Hematopoietic multipotent progenitor cell treated with erythropoietin and hydrocortisone succinate and interleukin-3 and kit ligand, for 6 days (in vitro differentiated cells): ENCODE results near the gene NTN1.
A peak's percentile ranks its signal among the peaks of the same experiment; 100 is the strongest.

Source experiments
- DNase-seq: peaks from one replicate; pipeline ENCODE4 v3.0.0-alpha.2; 2015

Gene NTN1

GRCh38 chr17:9200699-9201359, 179.5 kb downstream of the NTN1 start:
- DNase-seq = no peak

GRCh38 chr17:9202532-9202931, 181.2 kb downstream of the NTN1 start:
- no peak for DNase-seq

GRCh38 chr17:9203771-9204425, 182.6 kb downstream of the NTN1 start:
- DNase-seq = peak; percentile 29

- DNase-seq = no peak
Measured at GRCh38 chr17:9204637-9205329, 183.5 kb downstream of the NTN1 start.

- no peak for DNase-seq
Measured at GRCh38 chr17:9205520-9206409, 184.5 kb downstream of the NTN1 start.

- DNase-seq = no peak
Measured at GRCh38 chr17:9206410-9206703, 185.0 kb downstream of the NTN1 start.

GRCh38 chr17:9206741-9207332, 185.5 kb downstream of the NTN1 start:
- no peak for DNase-seq

GRCh38 chr17:9208381-9209105, 187.2 kb downstream of the NTN1 start:
- DNase-seq = no peak

GRCh38 chr17:9209347-9209746, 188.0 kb downstream of the NTN1 start:
- DNase-seq = no peak

GRCh38 chr17:9209781-9210370, 188.6 kb downstream of the NTN1 start:
- DNase-seq = no peak

GRCh38 chr17:9211133-9211765, 189.9 kb downstream of the NTN1 start:
- no peak for DNase-seq

- no peak for DNase-seq
Measured at GRCh38 chr17:9212376-9213302, 191.3 kb downstream of the NTN1 start.

GRCh38 chr17:9213303-9213640, 192.0 kb downstream of the NTN1 start:
- no peak for DNase-seq

GRCh38 chr17:9215465-9215864, 194.2 kb downstream of the NTN1 start:
- no peak for DNase-seq

GRCh38 chr17:9217151-9218056, 196.1 kb downstream of the NTN1 start:
- DNase-seq = no peak

GRCh38 chr17:9218064-9218635, 196.8 kb downstream of the NTN1 start:
- no peak for DNase-seq

GRCh38 chr17:9218911-9219310, 197.6 kb downstream of the NTN1 start:
- no peak for DNase-seq

- no peak for DNase-seq
Measured at GRCh38 chr17:9219631-9220397, 198.5 kb downstream of the NTN1 start.
